C1 segment of cervical spinal cord (tissue), 14 donors: ENCODE data around the gene YRDC.
"Not testable (repeated sequence)": the region's sequence is repeated elsewhere in the genome, so short reads cannot be mapped to it uniquely, and the experiment has no call there.

ENCODE experiments used
- DNase-seq, 14 donors: peaks; one replicate each; lab custom pipeline; 2025; lab: John Stamatoyannopoulos, UW

The YRDC gene

GRCh38 chr1:37776946-37777516 lies 31.0 kb downstream of the YRDC start:
- DNase-seq: no peak

GRCh38 chr1:37771440-37771839 lies 36.6 kb downstream of the YRDC start:
- not testable (repeated sequence) for DNase-seq

GRCh38 chr1:37767488-37767887 lies 40.5 kb downstream of the YRDC start:
- DNase-seq: no peak

- DNase-seq: no peak
These were observed 41.9 kb downstream of the YRDC start for GRCh38 chr1:37765916-37766664.

- no peak for DNase-seq
These were observed 43.0 kb downstream of the YRDC start, which contains the start of gene EPHA10 for GRCh38 chr1:37764888-37765441. TSS of gene EPHA10 (minus strand) at chr1:37765120. CDS start at chr1:37765066, 54 bp downstream.

GRCh38 chr1:37764414-37764825 lies 43.6 kb downstream of the YRDC start:
- DNase-seq: peak in 1 of 14 donors; percentile 4

- DNase-seq: no peak
These were observed 44.1 kb downstream of the YRDC start for GRCh38 chr1:37763791-37764413.

GRCh38 chr1:37762516-37762915 lies 45.5 kb downstream of the YRDC start:
- DNase-seq: no peak

- no peak for DNase-seq
These were observed 46.5 kb downstream of the YRDC start for GRCh38 chr1:37761416-37762095.

GRCh38 chr1:37759451-37759850 lies 48.6 kb downstream of the YRDC start:
- no peak for DNase-seq

GRCh38 chr1:37755951-37756560 lies 52.0 kb downstream of the YRDC start:
- DNase-seq: no peak

- no peak for DNase-seq
These were observed 52.7 kb downstream of the YRDC start for GRCh38 chr1:37755290-37755689.

- no peak for DNase-seq
These were observed 54.3 kb downstream of the YRDC start for GRCh38 chr1:37753473-37754321.
